Measurements from ENCODE around the gene TAF11L11.
"Not testable (repeated sequence)": the region's sequence is repeated elsewhere in the genome, so short reads cannot be mapped to it uniquely, and the experiment has no call there.

The TAF11L11 gene

DNA sequence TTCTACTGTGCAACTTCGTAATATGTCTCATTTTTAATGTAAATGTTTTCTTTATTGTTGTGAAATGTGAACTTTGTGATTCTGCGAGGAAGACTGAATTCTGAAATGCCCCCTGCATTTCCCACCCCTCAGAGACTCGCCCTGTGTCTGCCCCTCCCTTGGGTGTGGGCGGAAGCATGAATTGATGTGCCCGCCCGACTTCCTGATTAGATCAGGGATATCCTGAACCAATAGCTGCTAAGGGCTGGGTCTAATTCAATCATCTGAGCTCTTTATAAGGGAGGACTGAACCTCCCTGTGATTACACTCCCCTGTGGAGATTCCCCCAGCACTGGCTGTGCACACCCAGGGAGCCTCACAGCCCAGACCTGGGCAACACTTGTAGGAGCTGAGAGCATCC is at the start of gene TAF11L11:
TAF11L11 (plus strand) TSS at position 304 of the 400 bp plus-strand sequence.
- not testable (repeated sequence) for DNase-seq (ENCODE audit: low read depth in 3 of 3)

DNA sequence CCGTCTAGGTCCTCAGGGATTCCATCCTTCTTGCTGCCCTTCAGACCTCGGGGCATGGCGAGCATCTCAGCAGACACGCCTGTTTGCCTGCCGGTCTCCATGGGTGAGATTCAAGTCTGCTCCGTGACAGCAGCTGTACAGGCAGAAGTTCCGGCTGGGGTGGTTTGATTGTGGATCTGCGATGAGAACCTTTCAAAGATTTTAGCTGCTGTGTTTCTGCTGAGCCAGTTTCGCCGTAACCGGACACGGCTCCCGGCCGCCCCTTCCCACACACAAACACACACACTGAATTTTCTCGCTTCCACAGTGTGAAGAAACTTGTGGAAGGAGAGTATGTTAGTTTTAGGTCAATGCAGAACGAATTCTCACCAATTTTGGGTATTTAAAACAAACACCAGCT is 18.3 kb upstream of the TAF11L11 start, which contains the start of gene TAF11L7:
TAF11L7 (minus strand) TSS at position 101 of the 400 bp plus-strand sequence.
- not testable (repeated sequence) for DNase-seq (ENCODE audit: low read depth in 3 of 3)

DNA sequence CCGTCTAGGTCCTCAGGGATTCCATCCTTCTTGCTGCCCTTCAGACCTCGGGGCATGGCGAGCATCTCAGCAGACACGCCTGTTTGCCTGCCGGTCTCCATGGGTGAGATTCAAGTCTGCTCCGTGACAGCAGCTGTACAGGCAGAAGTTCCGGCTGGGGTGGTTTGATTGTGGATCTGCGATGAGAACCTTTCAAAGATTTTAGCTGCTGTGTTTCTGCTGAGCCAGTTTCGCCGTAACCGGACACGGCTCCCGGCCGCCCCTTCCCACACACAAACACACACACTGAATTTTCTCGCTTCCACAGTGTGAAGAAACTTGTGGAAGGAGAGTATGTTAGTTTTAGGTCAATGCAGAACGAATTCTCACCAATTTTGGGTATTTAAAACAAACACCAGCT is 13.1 kb upstream of the TAF11L11 start, which contains the start of gene TAF11L8:
TAF11L8 (minus strand) TSS at position 101 of the 400 bp plus-strand sequence.
- DNase-seq (ENCODE audit: low read depth in 3 of 3) = not testable (repeated sequence)

DNA sequence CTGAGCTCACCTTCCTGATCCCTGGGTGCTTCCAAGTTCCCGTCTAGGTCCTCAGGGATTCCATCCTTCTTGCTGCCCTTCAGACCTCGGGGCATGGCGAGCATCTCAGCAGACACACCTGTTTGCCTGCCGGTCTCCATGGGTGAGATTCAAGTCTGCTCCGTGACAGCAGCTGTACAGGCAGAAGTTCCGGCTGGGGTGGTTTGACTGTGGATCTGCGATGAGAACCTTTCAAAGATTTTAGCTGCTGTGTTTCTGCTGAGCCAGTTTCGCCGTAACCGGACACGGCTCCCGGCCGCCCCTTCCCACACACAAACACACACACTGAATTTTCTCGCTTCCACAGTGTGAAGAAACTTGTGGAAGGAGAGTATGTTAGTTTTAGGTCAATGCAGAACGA is 9.7 kb upstream of the TAF11L11 start, which contains the start of gene TAF11L9:
TAF11L9 (minus strand) TSS at position 140 of the 400 bp plus-strand sequence.
- DNase-seq (ENCODE audit: low read depth in 3 of 3) = not testable (repeated sequence)

DNA sequence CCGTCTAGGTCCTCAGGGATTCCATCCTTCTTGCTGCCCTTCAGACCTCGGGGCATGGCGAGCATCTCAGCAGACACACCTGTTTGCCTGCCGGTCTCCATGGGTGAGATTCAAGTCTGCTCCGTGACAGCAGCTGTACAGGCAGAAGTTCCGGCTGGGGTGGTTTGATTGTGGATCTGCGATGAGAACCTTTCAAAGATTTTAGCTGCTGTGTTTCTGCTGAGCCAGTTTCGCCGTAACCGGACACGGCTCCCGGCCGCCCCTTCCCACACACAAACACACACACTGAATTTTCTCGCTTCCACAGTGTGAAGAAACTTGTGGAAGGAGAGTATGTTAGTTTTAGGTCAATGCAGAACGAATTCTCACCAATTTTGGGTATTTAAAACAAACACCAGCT is 6.3 kb upstream of the TAF11L11 start, which contains the start of gene TAF11L10:
TAF11L10 (minus strand) TSS at position 101 of the 400 bp plus-strand sequence.
- not testable (repeated sequence) for DNase-seq (ENCODE audit: low read depth in 3 of 3)

DNA sequence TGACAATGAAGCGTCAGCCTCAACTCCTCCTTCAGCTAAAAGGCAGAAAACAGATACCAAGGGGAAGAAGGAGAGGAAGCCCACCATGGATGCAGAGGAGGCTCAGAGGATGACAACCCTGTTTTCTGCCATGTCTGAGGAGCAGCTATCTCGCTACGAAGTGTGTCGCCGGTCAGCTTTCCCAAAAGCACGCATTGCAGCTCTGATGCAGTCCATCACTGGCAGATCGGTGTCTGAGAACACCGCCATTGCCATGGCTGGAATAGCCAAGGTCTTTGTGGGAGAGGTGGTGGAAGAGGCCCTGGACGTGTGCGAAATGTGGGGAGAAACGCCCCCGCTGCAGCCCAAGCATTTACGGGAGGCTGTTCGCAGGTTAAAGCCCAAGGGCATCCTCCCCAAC is 968 bp downstream of the TAF11L11 start:
- DNase-seq (ENCODE audit: low read depth in 3 of 3) = no peak

DNA sequence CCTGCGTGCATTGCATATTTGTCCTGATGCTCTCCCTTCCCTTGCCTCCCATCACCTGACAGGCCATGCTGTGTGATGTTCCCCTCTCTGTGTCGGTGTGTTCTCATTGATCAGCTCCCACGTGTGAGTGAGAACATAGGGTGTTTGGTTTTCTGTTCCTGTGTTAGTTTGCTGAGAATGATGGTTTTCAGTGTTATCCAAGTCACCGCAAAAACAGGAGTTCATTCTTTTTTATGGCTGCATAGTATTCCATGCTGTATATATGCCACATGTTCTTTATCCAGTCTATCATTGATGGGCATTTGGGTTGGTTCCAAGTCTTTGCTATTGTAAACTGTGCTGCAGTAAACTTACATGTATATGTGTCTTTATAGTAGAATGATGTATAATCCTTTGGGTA is 3.5 kb downstream of the TAF11L11 start:
- not testable (repeated sequence) for DNase-seq (ENCODE audit: low read depth in 3 of 3)

DNA sequence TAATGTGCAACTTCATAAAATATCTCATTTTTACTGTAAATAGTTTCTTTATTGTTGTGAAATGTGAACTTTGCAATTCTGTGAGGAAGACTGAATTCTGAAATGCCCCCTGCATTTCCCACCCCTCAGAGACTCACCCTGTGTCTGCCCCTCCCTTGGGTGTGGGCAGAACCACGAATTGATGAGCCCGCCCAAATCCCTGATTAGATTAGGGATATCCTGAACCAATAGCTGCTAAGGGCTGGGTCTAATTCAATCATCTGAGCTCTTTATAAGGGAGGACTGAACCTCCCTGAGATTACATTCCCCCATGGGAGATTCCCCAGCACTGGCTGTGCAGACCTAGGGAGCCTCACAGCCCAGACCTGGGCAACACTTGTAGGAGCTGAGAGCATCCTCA is 6.1 kb downstream of the TAF11L11 start, which contains the start of gene TAF11L12:
TAF11L12 (plus strand) TSS at position 301 of the 400 bp plus-strand sequence.
- DNase-seq (ENCODE audit: low read depth in 3 of 3) = not testable (repeated sequence)

DNA sequence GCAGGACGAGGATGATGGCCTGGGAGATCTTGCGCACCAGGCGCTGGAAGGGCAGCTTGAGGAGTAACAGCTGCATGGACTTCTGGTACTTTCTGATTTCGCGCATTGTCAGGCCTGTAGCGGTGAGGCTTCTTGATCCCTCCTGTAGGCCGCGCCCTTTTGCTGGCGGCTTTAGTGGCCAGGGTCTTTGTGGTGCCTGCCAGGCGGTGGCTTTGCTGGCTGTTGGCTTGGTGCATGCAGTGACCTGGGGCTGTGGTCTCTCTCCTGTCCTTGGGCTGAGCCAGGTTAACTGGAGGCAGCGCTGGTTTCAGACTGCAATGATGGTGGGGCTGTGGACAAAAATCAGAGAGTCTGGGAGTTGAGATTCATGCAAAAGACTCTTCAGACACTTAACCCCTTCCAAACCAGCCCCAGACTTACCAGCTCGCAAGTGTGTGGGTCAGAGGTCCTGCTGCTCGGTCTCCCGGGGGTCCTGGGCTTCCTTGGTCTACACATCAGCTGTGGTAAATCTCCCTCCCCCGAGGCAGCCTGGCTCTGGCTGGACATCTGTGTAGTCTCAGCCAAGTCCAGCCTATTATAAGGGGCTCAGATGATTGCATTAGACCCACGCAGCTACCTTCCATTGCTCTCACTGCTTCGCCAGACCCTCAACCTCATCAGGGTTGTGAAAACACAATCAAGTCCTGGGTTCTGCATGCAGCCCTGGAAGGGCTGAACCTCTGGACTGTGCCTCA is 11.1 kb downstream of the TAF11L11 start:
- no peak for DNase-seq (ENCODE audit: low read depth in 3 of 3)

DNA sequence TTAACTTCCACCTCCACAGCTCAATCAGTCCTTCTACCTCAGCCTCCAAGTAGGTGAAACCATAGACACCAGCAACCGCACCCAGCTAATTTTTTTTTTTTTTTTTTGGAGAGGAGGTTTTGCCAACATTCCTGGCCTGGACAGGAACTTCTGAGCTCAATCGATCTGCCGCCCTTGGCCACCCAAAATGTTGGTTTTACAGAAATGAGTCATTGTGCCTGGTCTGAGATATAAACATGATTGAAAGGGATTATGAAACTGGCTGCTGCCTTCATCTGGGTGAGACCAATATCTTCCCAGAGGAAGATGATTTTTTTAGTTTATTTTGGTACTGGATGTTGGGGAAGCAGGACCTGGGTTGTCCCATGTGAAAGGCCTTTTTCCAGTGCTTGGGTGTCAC is 15.4 kb downstream of the TAF11L11 start:
- no peak for DNase-seq (ENCODE audit: low read depth in 3 of 3)

DNA sequence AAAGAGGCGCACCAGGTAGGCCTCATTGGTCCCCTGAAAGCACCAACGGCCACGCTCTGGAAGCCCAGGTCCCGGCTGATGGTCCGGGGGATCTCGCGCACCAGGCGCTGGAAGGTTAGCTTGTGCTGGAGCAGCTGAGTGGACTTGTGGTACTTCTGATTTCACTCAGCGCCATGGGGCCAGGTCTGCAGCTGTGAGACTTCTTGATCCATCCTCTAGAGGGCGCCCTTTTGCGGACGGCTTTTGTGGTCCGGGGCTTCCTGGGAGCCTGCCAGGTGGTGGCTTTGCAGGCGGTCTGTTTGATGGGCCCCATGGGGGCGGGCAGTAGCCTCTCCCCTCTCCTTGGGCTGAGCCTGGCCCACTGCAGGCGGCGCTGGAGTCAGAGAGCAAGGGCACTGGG is 16.6 kb downstream of the TAF11L11 start:
- DNase-seq (ENCODE audit: low read depth in 3 of 3) = no peak

DNA sequence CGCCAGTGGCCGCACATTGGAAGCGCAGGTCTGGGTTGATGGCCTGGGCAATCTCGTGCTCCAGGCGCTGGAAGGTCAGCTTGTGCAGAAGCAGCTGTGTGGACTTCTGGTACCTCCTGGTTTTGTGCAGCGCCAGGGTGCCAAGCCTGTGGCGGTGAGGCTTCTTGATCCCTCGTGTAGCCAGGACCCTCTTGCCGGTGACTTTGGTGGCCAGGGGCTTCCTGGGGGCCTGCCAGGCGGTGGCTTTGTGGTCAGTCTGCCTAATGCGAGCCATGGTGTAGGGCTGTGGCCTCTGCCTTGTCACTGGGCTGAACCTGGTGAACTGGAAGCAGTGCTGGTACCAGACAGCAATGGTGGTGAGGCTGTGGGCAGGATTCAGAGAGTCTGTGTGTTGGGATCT is 21.7 kb downstream of the TAF11L11 start:
- DNase-seq (ENCODE audit: low read depth in 3 of 3) = no peak

DNA sequence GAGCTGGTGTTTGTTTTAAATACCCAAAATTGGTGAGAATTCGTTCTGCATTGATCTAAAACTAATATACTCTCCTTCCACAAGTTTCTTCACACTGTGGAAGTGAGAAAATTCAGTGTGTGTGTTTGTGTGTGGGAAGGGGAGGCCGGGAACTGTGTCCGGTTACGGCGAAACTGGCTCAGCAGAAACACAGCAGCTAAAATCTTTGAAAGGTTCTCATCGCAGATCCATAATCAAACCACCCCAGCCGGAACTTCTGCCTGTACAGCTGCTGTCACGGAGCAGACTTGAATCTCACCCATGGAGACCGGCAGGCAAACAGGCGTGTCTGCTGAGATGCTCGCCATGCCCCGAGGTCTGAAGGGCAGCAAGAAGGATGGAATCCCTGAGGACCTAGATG is 27.8 kb downstream of the TAF11L11 start, which contains the start of gene TAF11L13:
TAF11L13 (plus strand) TSS at position 301 of the 400 bp plus-strand sequence.
- not testable (repeated sequence) for DNase-seq (ENCODE audit: low read depth in 3 of 3)

DNA sequence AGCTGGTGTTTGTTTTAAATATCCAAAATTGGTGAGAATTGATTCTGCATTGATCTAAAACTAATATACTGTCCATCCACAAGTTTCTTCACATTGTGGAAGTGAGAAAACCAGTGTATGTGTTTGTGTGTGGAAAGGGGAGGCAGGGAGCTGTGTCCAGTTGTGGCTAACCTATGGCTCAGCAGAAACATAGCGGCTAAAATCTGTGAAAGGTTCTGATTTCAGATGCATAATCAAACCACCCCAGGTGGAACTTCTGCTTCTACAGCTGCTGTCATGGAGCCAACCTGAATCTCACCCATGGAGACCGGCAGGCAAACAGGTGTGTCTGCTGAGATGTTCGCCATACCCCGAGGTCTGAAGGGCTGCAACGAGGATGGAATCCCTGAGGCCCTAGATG is 30.2 kb downstream of the TAF11L11 start, which contains the start of gene TAF11L14:
TAF11L14 (plus strand) TSS at position 301 of the 400 bp plus-strand sequence.
- DNase-seq (ENCODE audit: low read depth in 3 of 3) = no peak

DNA sequence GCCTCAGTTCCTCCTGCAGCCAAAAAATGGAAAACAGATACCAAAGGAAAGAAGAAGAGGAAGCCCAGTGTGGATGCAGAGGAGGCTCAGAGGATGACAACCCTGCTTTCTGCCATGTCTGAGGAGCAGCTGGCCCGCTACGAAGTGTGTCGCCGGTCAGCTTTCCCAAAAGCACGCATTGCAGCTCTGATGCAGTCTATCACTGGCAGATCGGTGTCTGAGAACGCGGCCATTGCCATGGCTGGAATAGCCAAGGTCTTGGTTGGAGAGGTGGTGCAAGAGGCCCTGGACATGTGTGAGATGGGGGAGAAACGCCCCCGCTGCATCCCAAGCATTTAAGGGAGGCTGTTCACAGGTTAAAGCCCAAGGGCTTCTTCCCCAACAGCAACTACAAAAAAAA is 45.2 kb downstream of the TAF11L11 start:
- DNase-seq (ENCODE audit: low read depth in 3 of 3) = not testable (repeated sequence)

DNA sequence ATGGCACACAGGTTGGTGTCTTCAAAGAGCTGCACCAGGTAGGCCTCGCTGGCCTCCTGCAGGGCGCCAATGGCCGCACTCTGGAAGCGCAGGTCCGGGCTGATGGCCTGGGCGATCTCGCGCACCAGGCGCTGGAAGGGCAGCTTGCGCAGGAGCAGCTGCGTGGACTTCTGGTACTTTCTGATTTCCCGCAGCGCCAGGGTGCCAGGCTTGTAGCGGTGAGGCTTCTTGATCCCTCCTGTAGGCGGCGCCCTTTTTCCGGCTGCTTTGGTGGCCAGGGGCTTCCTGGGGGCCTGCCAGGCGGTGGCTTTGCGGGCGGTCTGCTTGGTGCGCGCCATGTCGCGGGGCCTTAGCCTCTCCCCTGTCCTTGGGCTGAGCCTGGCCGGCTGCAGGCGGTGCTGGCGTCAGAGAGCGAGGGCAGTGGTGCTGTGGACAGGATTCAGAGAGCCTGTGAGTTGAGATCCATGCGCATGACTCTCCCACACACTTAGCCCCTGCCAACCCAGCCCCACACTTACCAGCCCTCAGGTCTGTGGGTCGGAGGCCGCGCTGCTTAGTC is 51.3 kb downstream of the TAF11L11 start:
- not testable (repeated sequence) for DNase-seq (ENCODE audit: low read depth in 3 of 3)
